ENCODE measurements around the gene CNTN4. TPM values are rescaled to one million over a fixed set of nuclear protein-coding genes. Genes with fewer than 3 reads are reported as not detected.
"Not testable (repeated sequence)": the region's sequence is repeated elsewhere in the genome, so short reads cannot be mapped to it uniquely, and the experiment has no call there.

Gene CNTN4
- total and polyA plus RNA-seq, 4 donors = 29.2 to 88.0 (median 36.1) TPM

DNA sequence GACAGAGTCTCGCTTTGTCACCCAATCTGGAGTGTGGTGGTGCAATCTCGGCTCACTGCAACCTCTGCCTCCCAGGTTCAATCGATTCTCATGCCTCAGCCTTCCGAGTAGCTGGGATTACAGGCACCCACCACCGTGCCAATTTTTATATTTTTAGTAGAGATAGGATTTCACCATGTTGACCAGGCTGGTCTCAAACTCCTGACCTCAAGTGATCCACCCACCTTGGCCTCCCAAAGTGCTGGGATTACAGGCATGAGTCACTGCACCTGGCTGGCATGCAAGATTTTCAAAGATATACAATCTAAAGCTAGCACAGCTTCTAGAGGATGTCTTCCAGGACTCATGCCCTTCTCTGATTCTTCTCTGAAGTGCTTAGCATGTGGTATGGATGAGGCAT, 722.3 kb downstream of the CNTN4 start:
- H3K9me3 ChIP-seq (ENCODE audit: control insufficient read depth, insufficient read depth, low read length); H3K27me3 ChIP-seq (ENCODE audit: control insufficient read depth, insufficient read depth, low read length); H3K4me3 ChIP-seq (ENCODE audit: low read depth, low read length); DNase-seq (ENCODE audit: low read depth in 4 of 6, low spot score in 6 of 6); H3K4me1 ChIP-seq (ENCODE audit: control insufficient read depth, insufficient read depth, low read length); H3K27ac ChIP-seq (ENCODE audit: low read depth, low read length); H3K36me3 ChIP-seq (ENCODE audit: control insufficient read depth, insufficient read depth, low read length): not testable (repeated sequence)
- WGBS (ENCODE audit: insufficient coverage) = 82% methylated on average over 2 of the region's 5 CpGs

DNA sequence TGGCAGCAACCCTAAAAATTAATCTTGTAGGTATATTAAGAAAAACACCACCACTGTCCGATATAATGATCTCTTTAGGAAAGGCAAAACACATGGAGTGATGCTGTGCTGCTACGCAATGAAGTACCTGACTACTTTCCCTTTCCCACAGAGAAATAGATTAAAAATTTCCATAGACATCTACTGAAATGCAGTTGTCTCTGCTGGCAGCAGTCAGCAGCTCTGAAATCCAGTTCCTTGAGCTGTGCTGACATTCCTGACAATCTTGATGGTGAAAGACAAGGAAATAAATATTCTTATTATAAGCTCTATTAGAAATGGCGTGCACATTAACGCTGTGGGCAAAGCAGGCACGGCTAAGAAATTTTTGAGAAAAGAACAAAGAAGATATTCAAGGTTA, 723.9 kb downstream of the CNTN4 start:
- no peak overlapping the region for H3K4me3 ChIP-seq (ENCODE audit: low read depth, low read length)
- no peak overlapping the region for H3K27ac ChIP-seq (ENCODE audit: low read depth, low read length)
- WGBS (ENCODE audit: insufficient coverage) = no CpG with 5 or more reads among the region's 5 CpGs
- H3K9me3 ChIP-seq (ENCODE audit: control insufficient read depth, insufficient read depth, low read length) = no peaks in the 10 kb centered on the region
- H3K27me3 ChIP-seq (ENCODE audit: control insufficient read depth, insufficient read depth, low read length) = no peaks in the 10 kb centered on the region
- H3K36me3 ChIP-seq (ENCODE audit: control insufficient read depth, insufficient read depth, low read length) = no peaks in the 10 kb centered on the region
- no peaks in the 10 kb centered on the region for H3K4me1 ChIP-seq (ENCODE audit: control insufficient read depth, insufficient read depth, low read length)
- peak in 1 of 6 donors; percentile 67 for DNase-seq (ENCODE audit: low read depth in 4 of 6, low spot score in 6 of 6)

DNA sequence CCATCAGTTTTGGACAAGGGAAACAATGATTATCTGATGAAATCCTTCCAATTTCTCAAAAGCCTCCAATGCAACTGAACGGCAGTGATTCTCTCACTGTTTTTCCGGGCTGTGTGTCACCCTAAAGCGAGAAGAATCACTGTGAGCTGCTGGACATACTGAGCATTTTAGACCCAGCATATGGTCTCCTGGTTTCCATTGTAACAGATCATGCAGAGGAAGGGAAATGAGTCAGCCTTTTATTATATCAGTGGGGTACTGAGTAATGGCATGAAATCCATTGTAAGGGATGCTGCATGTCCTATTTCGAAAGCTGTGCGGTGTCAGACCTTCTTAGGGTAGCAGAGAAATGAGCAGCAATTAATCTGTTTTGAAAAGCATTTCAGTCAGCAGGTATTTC, 724.4 kb downstream of the CNTN4 start:
- H3K27me3 ChIP-seq (ENCODE audit: control insufficient read depth, insufficient read depth, low read length) = no peaks in the 10 kb centered on the region
- WGBS (ENCODE audit: insufficient coverage) = 37% methylated on average over 3 of the region's 5 CpGs
- no peak overlapping the region for H3K4me3 ChIP-seq (ENCODE audit: low read depth, low read length)
- DNase-seq (ENCODE audit: low read depth in 4 of 6, low spot score in 6 of 6) = peak in 2 of 6 donors; percentile 13 to 78
- H3K4me1 ChIP-seq (ENCODE audit: control insufficient read depth, insufficient read depth, low read length) = no peaks in the 10 kb centered on the region
- H3K9me3 ChIP-seq (ENCODE audit: control insufficient read depth, insufficient read depth, low read length) = no peaks in the 10 kb centered on the region
- no peaks in the 10 kb centered on the region for H3K36me3 ChIP-seq (ENCODE audit: control insufficient read depth, insufficient read depth, low read length)
- H3K27ac ChIP-seq (ENCODE audit: low read depth, low read length) = no peak overlapping the region

DNA sequence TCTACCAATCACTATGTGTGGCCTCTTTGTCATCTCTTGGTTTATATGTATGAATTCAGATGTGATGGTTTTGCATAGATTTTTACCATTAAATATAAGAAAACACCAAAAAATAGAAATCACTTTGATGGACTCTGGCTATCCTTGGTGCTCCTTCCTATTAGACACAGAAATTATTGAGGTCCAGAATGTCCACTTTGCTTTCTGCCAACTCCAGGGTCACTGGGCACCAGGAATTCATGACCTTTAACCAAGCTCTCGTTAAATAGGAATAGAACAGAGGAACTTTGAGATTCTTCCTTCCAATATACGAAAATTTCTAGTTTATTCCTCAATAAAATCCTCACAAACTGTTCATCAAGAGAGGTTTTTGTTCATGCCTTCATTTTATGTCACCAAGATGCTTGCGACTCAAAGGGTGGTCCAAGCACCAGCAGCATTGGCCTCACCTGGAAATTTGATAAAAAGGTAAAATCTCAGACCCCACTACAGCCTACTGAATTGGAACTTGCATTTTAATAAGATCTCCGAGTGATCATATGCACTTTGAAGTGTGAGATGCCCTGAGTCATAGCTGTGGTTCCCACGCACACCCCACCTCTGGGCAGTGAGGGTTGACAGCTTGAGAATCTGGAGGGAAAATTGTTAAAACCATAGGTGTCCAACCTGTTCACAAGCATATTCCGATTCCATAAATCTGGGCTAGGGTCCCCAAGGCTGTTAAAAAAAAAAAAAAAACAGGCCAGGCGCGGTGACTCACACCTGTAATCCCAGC, 725.0 kb downstream of the CNTN4 start:
- no peaks in the 10 kb centered on the region for H3K36me3 ChIP-seq (ENCODE audit: control insufficient read depth, insufficient read depth, low read length)
- no peaks in the 10 kb centered on the region for H3K27me3 ChIP-seq (ENCODE audit: control insufficient read depth, insufficient read depth, low read length)
- 92% methylated on average over 5 of the region's 8 CpGs for WGBS (ENCODE audit: insufficient coverage)
- no peak overlapping the region for H3K4me3 ChIP-seq (ENCODE audit: low read depth, low read length)
- H3K9me3 ChIP-seq (ENCODE audit: control insufficient read depth, insufficient read depth, low read length) = no peaks in the 10 kb centered on the region
- no peaks in the 10 kb centered on the region for H3K4me1 ChIP-seq (ENCODE audit: control insufficient read depth, insufficient read depth, low read length)
- DNase-seq (ENCODE audit: low read depth in 4 of 6, low spot score in 6 of 6) = no peak
- no peak overlapping the region for H3K27ac ChIP-seq (ENCODE audit: low read depth, low read length)

DNA sequence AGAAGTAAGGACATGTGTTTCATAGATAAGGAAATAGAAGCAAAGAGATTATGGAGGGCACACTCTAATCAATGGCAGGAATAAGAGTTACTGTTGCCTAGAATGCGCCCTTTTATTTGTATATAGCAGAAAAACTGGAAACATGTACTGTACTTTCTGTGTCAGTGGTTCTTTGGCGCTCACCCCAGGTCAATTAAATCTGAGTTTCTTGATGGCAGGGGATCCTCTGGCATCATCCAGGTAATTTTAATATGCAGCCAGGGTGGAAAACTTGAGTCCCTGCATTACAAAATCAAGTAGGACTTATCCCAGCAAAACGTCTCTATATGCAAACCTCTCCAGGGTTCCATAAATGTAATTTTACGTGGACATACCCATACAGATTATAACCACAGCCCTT, 727.4 kb downstream of the CNTN4 start:
- Histone ChIP-seq H3K27me3 (ENCODE audit: control insufficient read depth, insufficient read depth, low read length) (no peaks in the 10 kb centered on the region), H3K36me3 (ENCODE audit: control insufficient read depth, insufficient read depth, low read length) (no peaks in the 10 kb centered on the region), H3K4me3 (ENCODE audit: low read depth, low read length) (no peak overlapping the region), H3K9me3 (ENCODE audit: control insufficient read depth, insufficient read depth, low read length) (no peaks in the 10 kb centered on the region), H3K4me1 (ENCODE audit: control insufficient read depth, insufficient read depth, low read length) (no peaks in the 10 kb centered on the region), H3K27ac (ENCODE audit: low read depth, low read length) (no peak overlapping the region)
- 90% methylated on average over 2 of the region's 4 CpGs for WGBS (ENCODE audit: insufficient coverage)
- DNase-seq (ENCODE audit: low read depth in 4 of 6, low spot score in 6 of 6) = no peak

- no peak overlapping the region for H3K27ac ChIP-seq (ENCODE audit: low read depth, low read length)
- WGBS (ENCODE audit: insufficient coverage) = 100% methylated on average over 3 of the region's 3 CpGs
- no peaks in the 10 kb centered on the region for H3K27me3 ChIP-seq (ENCODE audit: control insufficient read depth, insufficient read depth, low read length)
These were observed 727.8 kb downstream of the CNTN4 start for GRCh38 chr3:2826453-2826852.

GRCh38 chr3:2837239-2837638, 738.6 kb downstream of the CNTN4 start:
- H3K36me3 ChIP-seq (ENCODE audit: control insufficient read depth, insufficient read depth, low read length) = no peaks in the 10 kb centered on the region
- no peaks in the 10 kb centered on the region for H3K9me3 ChIP-seq (ENCODE audit: control insufficient read depth, insufficient read depth, low read length)
- no peak overlapping the region for H3K27ac ChIP-seq (ENCODE audit: low read depth, low read length)
- no peak overlapping the region for H3K4me3 ChIP-seq (ENCODE audit: low read depth, low read length)
- 86% methylated on average over 1 of the region's 6 CpGs for WGBS (ENCODE audit: insufficient coverage)
- no peaks in the 10 kb centered on the region for H3K4me1 ChIP-seq (ENCODE audit: control insufficient read depth, insufficient read depth, low read length)
- no peaks in the 10 kb centered on the region for H3K27me3 ChIP-seq (ENCODE audit: control insufficient read depth, insufficient read depth, low read length)
- no peak for DNase-seq (ENCODE audit: low read depth in 4 of 6, low spot score in 6 of 6)

More at GRCh38 chr3:2826453-2826852, 727.8 kb downstream of the CNTN4 start:
- no peak for DNase-seq (ENCODE audit: low read depth in 4 of 6, low spot score in 6 of 6)
- no peaks in the 10 kb centered on the region for H3K9me3 ChIP-seq (ENCODE audit: control insufficient read depth, insufficient read depth, low read length)
- H3K4me3 ChIP-seq (ENCODE audit: low read depth, low read length) = no peak overlapping the region
- no peaks in the 10 kb centered on the region for H3K4me1 ChIP-seq (ENCODE audit: control insufficient read depth, insufficient read depth, low read length)
- no peaks in the 10 kb centered on the region for H3K36me3 ChIP-seq (ENCODE audit: control insufficient read depth, insufficient read depth, low read length)

DNA sequence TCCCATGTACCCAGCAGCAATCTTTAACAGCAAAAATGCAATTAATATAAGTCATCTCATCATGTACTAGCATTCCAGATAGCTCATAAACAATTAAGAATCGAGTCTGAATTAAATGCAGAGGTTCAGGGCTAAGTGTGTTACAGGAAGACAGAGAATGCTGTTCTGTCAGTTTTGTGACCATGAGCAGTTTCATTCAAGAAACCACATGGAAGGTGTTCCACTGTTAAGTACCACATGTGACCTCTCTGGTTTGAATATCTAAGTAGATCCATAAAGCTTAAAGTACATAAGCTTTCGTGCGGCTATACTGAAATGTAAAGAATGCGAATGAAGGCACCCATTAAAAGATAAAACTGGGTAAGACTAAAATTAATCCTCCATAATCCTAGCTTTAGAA, 739.2 kb downstream of the CNTN4 start:
- H3K4me1 ChIP-seq (ENCODE audit: control insufficient read depth, insufficient read depth, low read length) = no peaks in the 10 kb centered on the region
- no peak overlapping the region for H3K4me3 ChIP-seq (ENCODE audit: low read depth, low read length)
- H3K36me3 ChIP-seq (ENCODE audit: control insufficient read depth, insufficient read depth, low read length) = no peaks in the 10 kb centered on the region
- H3K9me3 ChIP-seq (ENCODE audit: control insufficient read depth, insufficient read depth, low read length) = no peaks in the 10 kb centered on the region
- no peak overlapping the region for H3K27ac ChIP-seq (ENCODE audit: low read depth, low read length)
- H3K27me3 ChIP-seq (ENCODE audit: control insufficient read depth, insufficient read depth, low read length) = no peaks in the 10 kb centered on the region
- no peak for DNase-seq (ENCODE audit: low read depth in 4 of 6, low spot score in 6 of 6)
- whole genome bisulfite sequencing (ENCODE audit: insufficient coverage) = no CpG with 5 or more reads among the region's 4 CpGs

DNA sequence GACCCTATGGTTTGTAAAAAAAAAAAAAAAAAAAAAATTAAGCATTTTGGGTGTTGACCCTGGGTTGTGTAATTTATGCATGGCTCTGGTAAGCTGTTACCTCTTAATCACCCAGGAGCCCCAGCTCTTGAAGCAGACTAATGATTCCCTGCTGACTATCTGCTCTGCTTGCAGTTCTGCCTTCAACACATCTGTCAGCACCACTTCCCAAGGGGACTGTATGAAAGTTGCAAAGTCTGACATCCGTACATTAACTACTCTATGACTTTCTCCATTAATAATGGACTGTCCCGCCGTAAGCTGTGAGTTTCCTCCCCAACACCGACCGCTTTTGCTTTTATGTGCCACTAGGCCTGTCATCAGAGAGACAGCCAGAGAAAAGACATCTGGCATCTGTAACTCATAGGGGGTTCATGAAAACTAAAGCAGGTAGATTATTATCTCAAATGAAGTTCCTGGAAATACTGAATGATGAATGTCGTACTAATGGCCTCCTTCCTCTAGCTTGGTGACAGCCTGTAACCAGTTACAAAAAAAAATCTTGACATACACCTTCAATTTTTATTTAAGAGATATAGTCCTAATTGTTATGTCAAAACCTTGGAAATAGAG, 740.0 kb downstream of the CNTN4 start:
- no peak overlapping the region for H3K4me3 ChIP-seq (ENCODE audit: low read depth, low read length)
- peak in 1 of 6 donors; percentile 75 for DNase-seq (ENCODE audit: low read depth in 4 of 6, low spot score in 6 of 6)
- no peaks in the 10 kb centered on the region for H3K9me3 ChIP-seq (ENCODE audit: control insufficient read depth, insufficient read depth, low read length)
- H3K36me3 ChIP-seq (ENCODE audit: control insufficient read depth, insufficient read depth, low read length) = no peaks in the 10 kb centered on the region
- 50% methylated on average over 1 of the region's 6 CpGs for WGBS (ENCODE audit: insufficient coverage)
- no peak overlapping the region for H3K27ac ChIP-seq (ENCODE audit: low read depth, low read length)
- no peaks in the 10 kb centered on the region for H3K27me3 ChIP-seq (ENCODE audit: control insufficient read depth, insufficient read depth, low read length)
- no peaks in the 10 kb centered on the region for H3K4me1 ChIP-seq (ENCODE audit: control insufficient read depth, insufficient read depth, low read length)

GRCh38 chr3:2839876-2840275, 741.2 kb downstream of the CNTN4 start:
- no peak for DNase-seq (ENCODE audit: low read depth in 4 of 6, low spot score in 6 of 6)
- 83% methylated on average over 1 of the region's 3 CpGs for WGBS (ENCODE audit: insufficient coverage)

More at GRCh38 chr3:2839876-2840275, 741.2 kb downstream of the CNTN4 start:
- no peaks in the 10 kb centered on the region for H3K4me1 ChIP-seq (ENCODE audit: control insufficient read depth, insufficient read depth, low read length)
- H3K27ac ChIP-seq (ENCODE audit: low read depth, low read length) = no peak overlapping the region
- no peaks in the 10 kb centered on the region for H3K27me3 ChIP-seq (ENCODE audit: control insufficient read depth, insufficient read depth, low read length)
- no peaks in the 10 kb centered on the region for H3K36me3 ChIP-seq (ENCODE audit: control insufficient read depth, insufficient read depth, low read length)
- H3K9me3 ChIP-seq (ENCODE audit: control insufficient read depth, insufficient read depth, low read length) = no peaks in the 10 kb centered on the region
- H3K4me3 ChIP-seq (ENCODE audit: low read depth, low read length) = no peak overlapping the region
